AG04450 (cell line): ENCODE measurements around the gene EDEM3. TPM values are rescaled to one million over a fixed set of nuclear protein-coding genes. Genes with fewer than 3 reads are reported as not detected.

ENCODE experiments used
- CTCF ChIA-PET: fragments of 300-600, 350-600 bp; formaldehyde crosslinking; extraction: SDS; loops from one replicate; lab custom pipeline; 2022; ENCODE audit warnings: antibody characterized with exemption, inconsistent platforms; lab: Charles Lee
- POLR2A ChIA-PET: fragments of 350-600 bp; formaldehyde crosslinking; extraction: SDS; loops from one replicate; lab custom pipeline; 2021; ENCODE audit warnings: antibody characterized with exemption, inconsistent platforms; lab: Yijun Ruan, JAX
- DNase-seq: peaks from one replicate; pipeline ENCODE4 v3.0.0-alpha.2; 2011; ENCODE audit warnings: low read depth, low spot score
- H3K27ac ChIP-seq: one replicate; pipeline ENCODE4 v1.5.1; 2012; ENCODE audit warnings: low read depth, low read length, control low read depth
- H3K27me3 ChIP-seq: one replicate; pipeline ENCODE4 v1.6.0; 2012; ENCODE audit warnings: low read length; ENCODE audit not compliant: control insufficient read depth, insufficient read depth
- H3K4me3 ChIP-seq: 2 replicates; pipeline ENCODE4 v1.5.1; 2011; ENCODE audit warnings: mild to moderate bottlenecking, low read depth, low read length, control low read depth
- H3K9me3 ChIP-seq: 2 replicates; pipeline ENCODE4 v1.5.1; 2012; ENCODE audit warnings: low read length; ENCODE audit not compliant: control insufficient read depth, insufficient read depth
- polyA plus RNA-seq: library from polyadenylated mRNA; depleted of rRNA; stranded (reverse); fragments of >200 nt; gene quantifications from 2 replicates; pipeline ENCODE4 v1.2.3, GENCODE V29; 2011
- TF ChIP-seq, protein P1 (sequence below): IDR thresholded peaks from 2 replicates; pipeline ENCODE4 v1.5.1; 2011; ENCODE audit warnings: low read depth, low read length, control low read depth, inconsistent platforms

EDEM3 gene
- polyA plus RNA-seq, 1 experiment, result 26.1 TPM

DNA sequence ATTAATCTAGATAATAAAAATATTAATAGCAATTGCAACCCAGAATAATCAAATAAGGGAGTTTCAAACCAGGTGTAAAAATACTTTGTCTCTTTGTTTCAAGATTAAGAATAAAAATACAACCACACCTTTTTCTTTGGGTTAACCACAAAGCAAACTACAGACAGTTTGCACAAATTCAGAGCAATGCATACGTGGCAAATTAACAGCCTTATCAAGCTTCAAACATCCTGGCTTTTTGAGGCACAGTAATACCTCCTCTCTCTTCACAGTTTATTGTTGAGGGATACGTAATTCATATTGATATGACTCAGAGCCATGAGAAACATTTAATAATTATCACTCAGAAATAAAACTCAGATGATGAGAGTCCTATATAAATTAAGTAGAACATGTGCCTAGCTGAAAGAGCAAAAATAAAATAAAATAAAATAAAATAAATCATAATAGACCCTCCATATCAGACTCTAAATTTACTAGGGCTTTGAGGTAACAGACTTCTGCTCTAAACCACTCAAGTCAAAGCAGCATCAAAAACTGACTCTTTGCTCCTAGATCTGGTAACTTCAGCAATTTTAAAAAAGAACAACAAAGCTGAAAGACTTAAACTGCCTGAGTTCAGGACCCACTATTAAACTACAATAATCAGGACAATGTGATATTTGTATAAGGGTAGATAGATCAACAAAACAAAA is 11.4 kb downstream of the EDEM3 start:
- no peak for DNase-seq
- CTCF ChIA-PET, result no interaction called here
- TF ChIP-seq, protein P1, sequence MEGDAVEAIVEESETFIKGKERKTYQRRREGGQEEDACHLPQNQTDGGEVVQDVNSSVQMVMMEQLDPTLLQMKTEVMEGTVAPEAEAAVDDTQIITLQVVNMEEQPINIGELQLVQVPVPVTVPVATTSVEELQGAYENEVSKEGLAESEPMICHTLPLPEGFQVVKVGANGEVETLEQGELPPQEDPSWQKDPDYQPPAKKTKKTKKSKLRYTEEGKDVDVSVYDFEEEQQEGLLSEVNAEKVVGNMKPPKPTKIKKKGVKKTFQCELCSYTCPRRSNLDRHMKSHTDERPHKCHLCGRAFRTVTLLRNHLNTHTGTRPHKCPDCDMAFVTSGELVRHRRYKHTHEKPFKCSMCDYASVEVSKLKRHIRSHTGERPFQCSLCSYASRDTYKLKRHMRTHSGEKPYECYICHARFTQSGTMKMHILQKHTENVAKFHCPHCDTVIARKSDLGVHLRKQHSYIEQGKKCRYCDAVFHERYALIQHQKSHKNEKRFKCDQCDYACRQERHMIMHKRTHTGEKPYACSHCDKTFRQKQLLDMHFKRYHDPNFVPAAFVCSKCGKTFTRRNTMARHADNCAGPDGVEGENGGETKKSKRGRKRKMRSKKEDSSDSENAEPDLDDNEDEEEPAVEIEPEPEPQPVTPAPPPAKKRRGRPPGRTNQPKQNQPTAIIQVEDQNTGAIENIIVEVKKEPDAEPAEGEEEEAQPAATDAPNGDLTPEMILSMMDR, result no peak
- Histone ChIP-seq H3K27ac (no peak overlapping the region), H3K4me3 (no peak overlapping the region), H3K27me3 (no peaks in the 10 kb centered on the region), H3K9me3 (no peaks in the 10 kb centered on the region)
- POLR2A ChIA-PET, result no interaction called here

DNA sequence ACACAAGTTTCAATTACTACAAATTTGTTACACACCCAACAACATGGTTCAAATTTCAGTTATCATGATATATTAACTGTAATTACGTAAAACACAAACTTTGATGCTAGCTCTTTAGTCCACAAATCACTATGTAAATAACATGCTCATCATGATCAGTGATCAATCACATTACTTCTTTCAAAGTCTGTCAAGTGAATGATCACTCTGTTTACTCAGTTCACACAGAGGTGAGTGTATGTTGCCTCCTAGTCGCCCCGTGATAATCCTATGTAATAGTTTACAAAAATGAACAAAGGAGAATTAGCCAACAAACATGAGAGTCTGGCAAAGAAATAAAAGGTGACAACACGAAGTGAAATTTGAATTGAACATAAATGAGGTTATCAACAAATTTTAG is 14.3 kb downstream of the EDEM3 start:
- TF ChIP-seq, protein P1, result no peak
- no peak for DNase-seq
- Histone ChIP-seq H3K27ac (no peak overlapping the region), H3K4me3 (no peak overlapping the region), H3K27me3 (no peaks in the 10 kb centered on the region), H3K9me3 (no peaks in the 10 kb centered on the region)
- CTCF ChIA-PET, result interaction anchor here (0.5 to 1.7 kb wide), 2 partner anchors 65 to 1419 kb away, joined by 3 to 4 read pairs; no protein-coding TSS in a partner anchor
- POLR2A ChIA-PET, result no interaction called here

DNA sequence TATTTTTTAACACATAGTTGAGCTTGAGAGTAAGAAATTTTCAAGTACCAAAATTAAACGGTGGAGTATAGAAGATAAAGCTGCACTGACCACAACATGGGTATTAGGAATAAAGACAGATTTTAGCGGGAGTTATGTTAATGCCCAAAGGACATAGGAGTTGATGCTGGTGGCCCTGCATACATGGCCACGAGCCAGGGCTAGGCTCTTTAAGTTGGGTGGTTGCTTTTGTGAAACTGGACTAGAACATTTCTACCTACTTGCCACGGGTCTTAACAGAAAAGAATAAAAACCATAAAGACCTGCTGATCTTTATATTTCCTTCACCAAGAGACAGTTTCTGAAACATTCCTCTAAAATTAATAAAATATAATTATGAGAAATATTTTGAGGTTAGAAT is 14.9 kb downstream of the EDEM3 start:
- Histone ChIP-seq H3K27ac (no peak overlapping the region), H3K27me3 (no peaks in the 10 kb centered on the region), H3K9me3 (no peaks in the 10 kb centered on the region), H3K4me3 (no peak overlapping the region)
- ChIA-PET CTCF (interaction anchor here (1.7 kb wide), 1 partner anchor 66 kb away, joined by 4 read pairs; no protein-coding TSS in a partner anchor), POLR2A (no interaction called here)
- no peak for DNase-seq
- TF ChIP-seq, protein P1, result no peak

DNA sequence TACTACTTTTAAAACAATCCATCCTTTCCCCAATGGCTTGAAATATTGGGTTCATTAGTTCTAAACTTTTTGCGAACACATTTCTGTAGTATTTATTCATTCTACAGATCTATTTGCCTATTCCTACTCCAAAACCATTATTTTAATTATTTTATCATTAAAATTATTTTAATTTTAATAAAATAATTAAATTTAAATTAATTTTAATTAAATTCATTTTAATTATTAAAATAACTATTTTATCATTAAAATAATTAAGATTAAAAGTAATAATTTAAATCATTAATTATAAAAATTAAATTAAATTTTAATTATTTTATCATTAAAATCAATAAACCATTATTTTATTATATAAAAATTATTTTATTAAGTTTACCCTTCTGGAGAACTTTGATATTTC is 15.6 kb downstream of the EDEM3 start:
- ChIA-PET POLR2A (no interaction called here), CTCF (no interaction called here)
- Histone ChIP-seq H3K27me3 (no peaks in the 10 kb centered on the region), H3K9me3 (no peaks in the 10 kb centered on the region), H3K27ac (no peak overlapping the region), H3K4me3 (no peak overlapping the region)
- TF ChIP-seq, protein P1, result no peak
- no peak for DNase-seq

DNA sequence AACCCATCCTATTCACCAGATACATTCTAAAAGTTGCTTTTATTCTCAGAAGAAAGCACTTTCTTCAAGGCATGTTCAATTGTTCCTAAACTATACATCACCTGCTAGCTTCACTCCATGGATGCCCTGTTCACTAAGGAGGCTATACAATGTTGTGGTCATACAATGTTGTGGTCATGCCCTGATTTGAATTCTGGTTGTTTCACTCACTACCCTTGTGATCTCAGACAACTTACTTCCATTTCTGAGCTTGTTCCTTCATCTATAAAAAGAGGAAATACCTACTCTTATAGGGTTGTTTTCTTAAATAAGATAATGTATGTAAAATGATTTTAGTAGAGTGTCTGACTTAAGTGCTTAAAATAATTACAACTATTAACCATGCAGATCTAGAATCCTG is 19.7 kb downstream of the EDEM3 start:
- TF ChIP-seq, protein P1, result no peak
- POLR2A ChIA-PET, result interaction anchor here (0.5 kb wide), 1 partner anchor 93 kb away, joined by 3 read pairs; no protein-coding TSS in a partner anchor
- Histone ChIP-seq H3K27me3 (no peaks in the 10 kb centered on the region), H3K9me3 (no peaks in the 10 kb centered on the region), H3K27ac (no peak overlapping the region), H3K4me3 (no peak overlapping the region)
- CTCF ChIA-PET, result interaction anchor here (1.3 to 1.4 kb wide), 2 partner anchors 19 to 436 kb away, joined by 3 read pairs; no protein-coding TSS in a partner anchor
- no peak for DNase-seq
